ENCODE data around the gene MPC1. TPM values are rescaled to one million over a fixed set of nuclear protein-coding genes. Genes with fewer than 3 reads are reported as not detected.
"Not testable (repeated sequence)": the region's sequence is repeated elsewhere in the genome, so short reads cannot be mapped to it uniquely, and the experiment has no call there.

The MPC1 gene
- total RNA-seq, 1 donor from 2014 or later = 51.2 TPM

GRCh38 chr6:166352923-166353322 is 29.8 kb downstream of the MPC1 start:
- no peaks in the 10 kb centered on the region for H3K4me1 ChIP-seq
- no peak for TF ChIP-seq CTCF (IDR thresholded peaks at IDR 0.05)
- no peak overlapping the region for H3K4me3 ChIP-seq
- no peaks in the 10 kb centered on the region for H3K27me3 ChIP-seq
- no peaks in the 10 kb centered on the region for H3K9me3 ChIP-seq
- H3K27ac ChIP-seq = no peak overlapping the region
- H3K36me3 ChIP-seq = no peaks in the 10 kb centered on the region
- DNase-seq (no peak), ATAC-seq (no peak)
- intact Hi-C loops (cut with DNase I) = no loop called here

- Histone ChIP-seq H3K4me3 (no peak overlapping the region), H3K9me3 (no peaks in the 10 kb centered on the region), H3K27ac (no peak overlapping the region), H3K36me3 (no peaks in the 10 kb centered on the region), H3K27me3 (no peaks in the 10 kb centered on the region), H3K4me1 (no peaks in the 10 kb centered on the region)
- DNase-seq = no peak
- peak; percentile 97 for ATAC-seq
- intact Hi-C loops (cut with DNase I) = no loop called here
- TF ChIP-seq CTCF (IDR thresholded peaks at IDR 0.05) = no peak
Measured at GRCh38 chr6:166351715-166352285, 30.9 kb downstream of the MPC1 start.

GRCh38 chr6:166348305-166348949 is 34.3 kb downstream of the MPC1 start:
- H3K27me3 ChIP-seq = no peaks in the 10 kb centered on the region
- no peak overlapping the region for H3K27ac ChIP-seq
- no peak for TF ChIP-seq CTCF (IDR thresholded peaks at IDR 0.05)
- no peak for ATAC-seq
- H3K36me3 ChIP-seq = no peaks in the 10 kb centered on the region
- H3K4me1 ChIP-seq = peaks cover 2% of the 10 kb centered on the region
- no peak for DNase-seq
- no peaks in the 10 kb centered on the region for H3K9me3 ChIP-seq
- H3K4me3 ChIP-seq = no peak overlapping the region
- intact Hi-C loops (cut with DNase I) = no loop called here

GRCh38 chr6:166346965-166347364 is 35.8 kb downstream of the MPC1 start:
- no peak for DNase-seq
- intact Hi-C loops (cut with DNase I) = no loop called here
- peaks cover 7% of the 10 kb centered on the region for H3K4me1 ChIP-seq

GRCh38 chr6:166346449-166346848 is 36.3 kb downstream of the MPC1 start:
- DNase-seq (no peak), ATAC-seq (no peak)
- TF ChIP-seq CTCF (IDR thresholded peaks at IDR 0.05) = no peak
- H3K27ac ChIP-seq = no peak overlapping the region
- no peaks in the 10 kb centered on the region for H3K36me3 ChIP-seq
- intact Hi-C loops (cut with DNase I) = no loop called here
- no peak overlapping the region for H3K4me3 ChIP-seq
- peaks cover 8% of the 10 kb centered on the region for H3K4me1 ChIP-seq
- H3K27me3 ChIP-seq = no peaks in the 10 kb centered on the region
- H3K9me3 ChIP-seq = no peaks in the 10 kb centered on the region

More at GRCh38 chr6:166346965-166347364, 35.8 kb downstream of the MPC1 start:
- Histone ChIP-seq H3K9me3 (no peaks in the 10 kb centered on the region), H3K27ac (no peak overlapping the region), H3K27me3 (no peaks in the 10 kb centered on the region), H3K4me3 (no peak overlapping the region), H3K36me3 (no peaks in the 10 kb centered on the region)
- TF ChIP-seq CTCF (IDR thresholded peaks at IDR 0.05) = no peak
- no peak for ATAC-seq

- H3K27ac ChIP-seq; H3K27me3 ChIP-seq; intact Hi-C loops (cut with DNase I); H3K9me3 ChIP-seq; H3K4me3 ChIP-seq; ATAC-seq; DNase-seq; H3K36me3 ChIP-seq: not testable (repeated sequence)
- peaks cover 16% of the 10 kb centered on the region for H3K4me1 ChIP-seq
Measured at GRCh38 chr6:166345672-166346071, 37.1 kb downstream of the MPC1 start.

GRCh38 chr6:166344921-166345320 is 37.8 kb downstream of the MPC1 start:
- H3K27me3 ChIP-seq; intact Hi-C loops (cut with DNase I); H3K4me3 ChIP-seq; H3K27ac ChIP-seq; H3K9me3 ChIP-seq; ATAC-seq; DNase-seq; H3K36me3 ChIP-seq: not testable (repeated sequence)
- H3K4me1 ChIP-seq = peaks cover 23% of the 10 kb centered on the region
